ENCODE data around the gene SAP30L. TPM values are rescaled to one million over a fixed set of nuclear protein-coding genes. Genes with fewer than 3 reads are reported as not detected.

The SAP30L gene
- total and polyA plus RNA-seq, 2 of the 13 experiments (the other 11 are each of a cell fraction or from before 2014, with no cell fraction given), result 27.9 to 37.2 TPM

DNA sequence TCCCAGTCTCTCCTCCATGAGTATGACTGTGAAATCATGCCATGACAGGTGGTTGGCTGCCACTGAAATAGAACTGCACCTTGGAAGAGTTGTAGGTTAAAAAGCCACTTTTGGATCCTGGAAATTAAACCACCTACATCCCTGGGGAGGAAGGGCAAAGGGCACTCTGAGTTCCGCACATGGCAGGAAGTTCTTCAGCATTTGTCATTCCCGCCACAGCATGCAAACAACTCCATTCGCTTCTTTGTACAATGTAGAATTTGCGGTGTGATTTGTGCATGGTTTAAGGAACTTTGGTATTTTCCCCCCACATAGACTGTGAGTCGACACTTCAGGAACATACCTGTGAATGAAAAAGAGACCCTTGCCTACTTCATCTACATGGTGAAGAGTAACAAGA is 9.8 kb downstream of the SAP30L start:
- no peaks in the 10 kb centered on the region for H3K79me2 ChIP-seq (ENCODE audit: insufficient read depth, low read length)
- WGBS (ENCODE audit: low lambda C conversion rate), result 92% methylated on average over 5 of the region's 5 CpGs
- H4K20me1 ChIP-seq (ENCODE audit: insufficient read depth, low read length), result no peaks in the 10 kb centered on the region; the same call in 1 of the 2 replicates
- POLR2A ChIA-PET, result no interaction called here
- CTCF ChIA-PET (ENCODE audit: low intra/inter-chr PET ratio, low total read pairs), result no interaction called here
- no peak for DNase-seq (ENCODE audit: low spot score)
- no peak overlapping the region for H3K9ac ChIP-seq (ENCODE audit: insufficient read depth, low read depth, low read length)
- FAIRE-seq, result no peak
- TF ChIP-seq ZNF724P (CRISPR knock-in tag; IDR thresholded peaks at IDR 0.05; ENCODE audit: borderline replicate concordance) (no peak), HNF4G (IDR thresholded peaks at IDR 0.05; ENCODE audit: borderline replicate concordance, low read depth, low read length) (peak; percentile 20; the same call in 1 of the 2 replicates), HNF4G (CRISPR knock-in tag; IDR thresholded peaks at IDR 0.05; ENCODE audit: borderline replicate concordance, low read depth) (no peak), SAP130 (CRISPR knock-in tag; IDR thresholded peaks at IDR 0.05; ENCODE audit: low read depth) (0 out of 2 replicates have a peak, but pooled peaks have one; percentile 9), ZBTB38 (CRISPR knock-in tag; IDR thresholded peaks at IDR 0.05) (peak; percentile 82), NR0B2 (CRISPR knock-in tag; IDR thresholded peaks at IDR 0.05) (no peak), ZNF446 (CRISPR knock-in tag; IDR thresholded peaks at IDR 0.05) (no peak), ETV5 (CRISPR knock-in tag; IDR thresholded peaks at IDR 0.05; ENCODE audit: borderline replicate concordance) (peak; percentile 47; the same call in 1 of the 2 replicates), ZNF230 (CRISPR knock-in tag; IDR thresholded peaks at IDR 0.05) (no peak), HDAC2 (CRISPR knock-in tag; IDR thresholded peaks at IDR 0.05) (no peak), ZNF44 (CRISPR knock-in tag; IDR thresholded peaks at IDR 0.05) (no peak)
- TF ChIP-seq, protein P1, sequence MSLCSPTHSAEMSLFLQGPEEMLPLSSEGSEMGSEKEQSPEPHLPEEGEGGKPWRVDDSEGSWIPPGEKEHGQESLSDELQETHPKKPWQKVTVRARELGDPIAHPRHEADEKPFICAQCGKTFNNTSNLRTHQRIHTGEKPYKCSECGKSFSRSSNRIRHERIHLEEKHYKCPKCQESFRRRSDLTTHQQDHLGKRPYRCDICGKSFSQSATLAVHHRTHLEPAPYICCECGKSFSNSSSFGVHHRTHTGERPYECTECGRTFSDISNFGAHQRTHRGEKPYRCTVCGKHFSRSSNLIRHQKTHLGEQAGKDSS (CRISPR knock-in tag; IDR thresholded peaks at IDR 0.05; ENCODE audit: borderline replicate concordance, low read depth), result no peak
- TF ChIP-seq, protein P2, sequence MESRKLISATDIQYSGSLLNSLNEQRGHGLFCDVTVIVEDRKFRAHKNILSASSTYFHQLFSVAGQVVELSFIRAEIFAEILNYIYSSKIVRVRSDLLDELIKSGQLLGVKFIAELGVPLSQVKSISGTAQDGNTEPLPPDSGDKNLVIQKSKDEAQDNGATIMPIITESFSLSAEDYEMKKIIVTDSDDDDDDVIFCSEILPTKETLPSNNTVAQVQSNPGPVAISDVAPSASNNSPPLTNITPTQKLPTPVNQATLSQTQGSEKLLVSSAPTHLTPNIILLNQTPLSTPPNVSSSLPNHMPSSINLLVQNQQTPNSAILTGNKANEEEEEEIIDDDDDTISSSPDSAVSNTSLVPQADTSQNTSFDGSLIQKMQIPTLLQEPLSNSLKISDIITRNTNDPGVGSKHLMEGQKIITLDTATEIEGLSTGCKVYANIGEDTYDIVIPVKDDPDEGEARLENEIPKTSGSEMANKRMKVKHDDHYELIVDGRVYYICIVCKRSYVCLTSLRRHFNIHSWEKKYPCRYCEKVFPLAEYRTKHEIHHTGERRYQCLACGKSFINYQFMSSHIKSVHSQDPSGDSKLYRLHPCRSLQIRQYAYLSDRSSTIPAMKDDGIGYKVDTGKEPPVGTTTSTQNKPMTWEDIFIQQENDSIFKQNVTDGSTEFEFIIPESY (CRISPR knock-in tag; IDR thresholded peaks at IDR 0.05), result peak; percentile 87
- peaks cover 13% of the 10 kb centered on the region; the same call in 1 of the 2 replicates for H3K4me1 ChIP-seq (ENCODE audit: insufficient read depth, low read length)
- intact Hi-C loops (cut with micrococcal nuclease; ENCODE audit: unreplicated experiment), result no loop called here
- H3K27me3 ChIP-seq (ENCODE audit: control insufficient read depth in 1 of 2, insufficient read depth in 2 of 2, low read length in 2 of 2), result no peaks in the 10 kb centered on the region
- no peak overlapping the region for H3K4me2 ChIP-seq (ENCODE audit: low read depth, low read length)
- no peak overlapping the region for H3K4me3 ChIP-seq (replicated peaks in 1 of 3; ENCODE audit: insufficient read depth in 1 of 3, low read depth in 2 of 3, low read length in 3 of 3)
- no TSS peak for BruUV-seq (replicated peaks)
- no peak overlapping the region for H3K27ac ChIP-seq (ENCODE audit: extremely low read length, insufficient read depth, low read length)
- no peak for ATAC-seq
- peaks cover 11 to 36% of the 10 kb centered on the region in 2 experiments for H3K36me3 ChIP-seq (replicated peaks in 1 of 2; ENCODE audit: control insufficient read depth in 1 of 2, insufficient read depth in 2 of 2, low read length in 2 of 2)
- H3K9me3 ChIP-seq (ENCODE audit: low read length), result no peaks in the 10 kb centered on the region
- in situ Hi-C loops (cut with HindIII; ENCODE audit: extremely low pct_ligation_motif_present, low pct_unique_long_range_greater_than_20kb), result no loop called here
- H2AFZ ChIP-seq (ENCODE audit: low read length), result no peak overlapping the region
